NB4 (cell line): Measurements from ENCODE around the gene EPHA4.

Experiments
- CTCF ChIP-seq: IDR thresholded peaks from one replicate; pipeline ENCODE4 v1.5.1; 2012; ENCODE audit warnings: low read depth, low read length
- MYC ChIP-seq: IDR thresholded peaks from 2 replicates; pipeline ENCODE4 v1.6.1; 2011; ENCODE audit warnings: low read depth, low read length
- POLR2A ChIP-seq: IDR thresholded peaks from 2 replicates; pipeline ENCODE4 v1.6.1; 2011; ENCODE audit warnings: mild to moderate bottlenecking; ENCODE audit not compliant: insufficient read length; ENCODE audit errors: extremely low read depth

- TF ChIP-seq CTCF (no peak), POLR2A (no peak), MYC (no peak)
Measured at GRCh38 chr2:221423210-221423804, 148.8 kb downstream of the EPHA4 start.
